Fibroblast of the aortic adventitia (primary cell): ENCODE data around the gene CUL1. TPM values are rescaled to one million over a fixed set of nuclear protein-coding genes. Genes with fewer than 3 reads are reported as not detected.

Experiments used
- DNase-seq: peaks from one replicate; pipeline ENCODE4 v3.0.0-alpha.2; 2010; ENCODE audit warnings: low read depth
- H3K4me3 ChIP-seq: 2 replicates; pipeline ENCODE4 v1.5.1; 2011; ENCODE audit warnings: low read depth, mild to moderate bottlenecking, control low read depth, low read length, moderate library complexity
- CTCF ChIP-seq: IDR thresholded peaks from 2 replicates; pipeline ENCODE4 v1.5.1; 2011; ENCODE audit warnings: mild to moderate bottlenecking, low read length, control low read depth, inconsistent platforms; ENCODE audit not compliant: insufficient read depth
- total RNA-seq: library from RNA; depleted of rRNA; stranded (reverse); fragments of >200 nt; gene quantifications from 2 replicates; pipeline ENCODE4 v1.2.3, GENCODE V29; 2012; ENCODE audit warnings: low replicate concordance

The CUL1 gene
- total RNA-seq, 1 donor = 49.0 TPM

GRCh38 chr7:148664324-148664723 lies 34.4 kb upstream of the CUL1 start:
- no peak for TF ChIP-seq CTCF
- DNase-seq = peak; percentile 81
- H3K4me3 ChIP-seq = no peak overlapping the region

GRCh38 chr7:148665221-148665620 lies 33.5 kb upstream of the CUL1 start:
- peak; percentile 26 for DNase-seq
- H3K4me3 ChIP-seq = no peak overlapping the region
- TF ChIP-seq CTCF = no peak

- TF ChIP-seq CTCF = no peak
- H3K4me3 ChIP-seq = no peak overlapping the region
- peak; percentile 8 for DNase-seq
Measured at GRCh38 chr7:148669927-148670326, 28.8 kb upstream of the CUL1 start.

- DNase-seq = no peak
- H3K4me3 ChIP-seq = no peak overlapping the region
- no peak for TF ChIP-seq CTCF
Measured at GRCh38 chr7:148670374-148670773, 28.3 kb upstream of the CUL1 start.

GRCh38 chr7:148670807-148671206 lies 27.9 kb upstream of the CUL1 start:
- no peak for TF ChIP-seq CTCF
- no peak overlapping the region for H3K4me3 ChIP-seq
- DNase-seq = no peak

- no peak for DNase-seq
- no peak for TF ChIP-seq CTCF
- no peak overlapping the region for H3K4me3 ChIP-seq
Measured at GRCh38 chr7:148672041-148672440, 26.7 kb upstream of the CUL1 start.

GRCh38 chr7:148674689-148675088 lies 24.0 kb upstream of the CUL1 start:
- H3K4me3 ChIP-seq = no peak overlapping the region
- no peak for TF ChIP-seq CTCF
- no peak for DNase-seq
